GM19099 (cell line): ENCODE measurements around the gene ABCD4.

Experiments
- POLR2A ChIP-seq: IDR thresholded peaks from 3 replicates; pipeline ENCODE4 v1.6.1; 2011; ENCODE audit warnings: low read depth; ENCODE audit not compliant: insufficient read length; ENCODE audit errors: extremely low read depth

The ABCD4 gene

DNA sequence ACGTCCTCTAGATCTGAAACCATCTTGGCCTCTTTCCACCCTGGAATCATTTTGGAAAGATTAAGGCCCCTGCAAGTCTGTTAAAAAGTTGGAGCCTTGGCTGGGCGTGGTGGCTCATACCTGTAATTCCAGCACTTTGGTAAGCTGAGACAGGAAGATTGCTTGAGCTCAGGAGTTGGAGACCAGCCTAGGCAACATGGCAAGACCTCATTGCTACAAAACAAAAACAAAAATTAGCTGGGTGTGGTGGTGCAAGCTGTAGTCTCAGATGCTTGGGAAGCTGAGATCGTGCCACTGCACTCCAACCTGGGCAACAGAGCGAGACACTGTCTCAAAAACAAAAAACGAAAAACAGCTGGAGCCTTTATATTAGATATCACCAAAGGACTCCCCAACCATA is 10.9 kb upstream of the ABCD4 start:
- TF ChIP-seq POLR2A = no peak

GRCh38 chr14:74312161-74312560 is 9.4 kb upstream of the ABCD4 start:
- no peak for TF ChIP-seq POLR2A

GRCh38 chr14:74309125-74310022 is 6.6 kb upstream of the ABCD4 start:
- TF ChIP-seq POLR2A = no peak

GRCh38 chr14:74308695-74309094 is 6.0 kb upstream of the ABCD4 start:
- TF ChIP-seq POLR2A = no peak

GRCh38 chr14:74302152-74302628 is 544 bp downstream of the ABCD4 start:
- TF ChIP-seq POLR2A = no peak

GRCh38 chr14:74301594-74302151 is 1.1 kb downstream of the ABCD4 start:
- no peak for TF ChIP-seq POLR2A

- TF ChIP-seq POLR2A = no peak
Measured at GRCh38 chr14:74299061-74299545, 3.6 kb downstream of the ABCD4 start.

DNA sequence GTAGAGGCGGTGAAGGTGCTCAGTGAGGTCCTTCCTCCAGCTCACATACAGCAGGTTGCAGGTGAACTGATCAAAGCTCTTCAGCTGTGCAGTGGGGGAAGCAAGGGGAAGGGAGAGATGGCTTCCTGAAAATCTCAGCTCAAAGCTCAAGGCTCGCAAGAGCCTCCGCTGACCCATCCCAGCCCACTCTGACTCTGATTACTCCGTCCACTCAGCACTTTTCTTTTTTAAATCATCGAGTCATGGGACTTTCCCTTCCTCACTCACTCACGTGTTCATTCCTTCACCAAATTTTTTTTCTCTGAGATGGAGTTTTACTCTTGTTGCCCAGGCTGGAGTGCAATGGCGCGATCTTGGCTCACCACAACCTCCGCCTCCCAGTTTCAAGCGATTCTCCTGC is 4.7 kb downstream of the ABCD4 start:
- no peak for TF ChIP-seq POLR2A

GRCh38 chr14:74296037-74296467 is 6.7 kb downstream of the ABCD4 start:
- no peak for TF ChIP-seq POLR2A

DNA sequence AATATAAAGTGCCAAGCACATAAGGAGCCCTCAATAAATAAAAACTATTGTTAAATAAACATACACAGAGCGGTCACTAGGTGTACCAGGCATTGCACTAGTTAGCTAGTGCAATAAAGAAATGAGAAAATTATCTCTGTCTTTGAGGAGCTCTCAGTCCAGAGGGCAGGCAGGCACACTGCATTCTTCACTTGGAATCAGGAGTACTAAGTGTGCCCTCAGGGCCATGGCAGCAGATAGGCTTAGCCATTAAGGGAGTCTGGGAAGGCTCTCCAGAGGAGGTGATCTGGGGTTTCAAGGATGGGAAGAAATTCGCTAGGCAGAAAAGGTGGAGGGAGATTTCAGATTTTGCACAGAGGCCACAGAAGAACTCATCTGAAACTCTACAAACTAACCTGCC is 9.1 kb downstream of the ABCD4 start:
- TF ChIP-seq POLR2A = no peak

DNA sequence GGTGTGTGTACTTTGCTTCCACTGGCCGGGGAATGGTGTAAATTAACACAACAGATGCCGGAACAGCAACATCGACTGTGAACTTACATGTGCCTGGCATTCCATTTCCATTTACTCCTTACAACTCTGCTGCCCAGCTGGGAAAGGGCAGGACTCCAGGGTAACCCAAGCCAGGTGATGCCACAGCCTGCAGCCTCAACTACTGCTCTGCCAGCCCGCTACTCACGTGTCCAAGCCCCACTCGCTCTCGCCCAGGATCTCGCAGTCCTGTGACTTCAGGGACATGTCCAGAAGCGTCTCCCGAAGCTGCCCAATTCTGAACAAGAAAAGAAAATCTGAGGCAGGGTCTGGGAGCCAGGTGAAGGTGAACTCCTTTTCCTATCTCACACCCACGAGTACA is 10.7 kb downstream of the ABCD4 start:
- no peak for TF ChIP-seq POLR2A

GRCh38 chr14:74290415-74290814 is 12.3 kb downstream of the ABCD4 start:
- TF ChIP-seq POLR2A = no peak

DNA sequence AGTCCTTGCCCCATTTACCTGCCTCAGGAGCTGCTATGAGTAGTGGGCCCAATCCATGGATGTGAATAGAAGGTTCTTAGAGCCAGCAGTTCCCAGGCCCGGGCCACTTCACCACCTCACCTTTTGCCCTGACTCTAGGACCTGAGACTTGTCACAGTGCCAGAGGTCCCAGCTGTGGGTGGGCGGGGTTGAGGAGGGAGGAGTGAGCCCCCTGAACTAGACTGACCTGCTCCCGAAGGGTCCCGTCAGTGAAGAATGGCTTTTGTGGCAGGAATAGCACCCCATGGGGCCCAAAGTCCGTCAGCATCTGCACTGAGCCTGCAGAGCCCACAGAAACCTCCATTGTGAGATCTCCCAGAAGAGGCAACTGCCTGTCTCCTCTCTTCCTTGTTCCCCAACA is 12.9 kb downstream of the ABCD4 start:
- TF ChIP-seq POLR2A = no peak

DNA sequence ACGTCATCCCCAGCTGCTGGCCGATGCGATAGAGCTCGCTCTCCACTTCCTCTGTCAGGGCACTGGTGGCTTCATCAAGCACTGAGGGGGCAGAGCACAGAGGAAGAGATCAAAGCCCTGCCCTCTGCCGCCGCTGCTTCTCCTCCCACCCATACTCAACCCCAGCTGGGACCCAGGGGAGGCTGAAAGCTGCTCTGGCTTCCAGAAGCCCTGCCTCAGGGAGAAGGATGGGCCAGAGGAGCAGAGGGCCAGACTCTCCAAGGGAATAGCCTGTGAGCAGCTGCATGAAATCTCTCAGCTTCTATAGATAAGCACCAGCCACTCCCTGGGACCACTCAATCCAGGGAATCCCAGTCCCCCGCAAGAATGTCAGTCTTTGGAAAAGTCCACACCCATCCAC is 16.0 kb downstream of the ABCD4 start:
- no peak for TF ChIP-seq POLR2A

DNA sequence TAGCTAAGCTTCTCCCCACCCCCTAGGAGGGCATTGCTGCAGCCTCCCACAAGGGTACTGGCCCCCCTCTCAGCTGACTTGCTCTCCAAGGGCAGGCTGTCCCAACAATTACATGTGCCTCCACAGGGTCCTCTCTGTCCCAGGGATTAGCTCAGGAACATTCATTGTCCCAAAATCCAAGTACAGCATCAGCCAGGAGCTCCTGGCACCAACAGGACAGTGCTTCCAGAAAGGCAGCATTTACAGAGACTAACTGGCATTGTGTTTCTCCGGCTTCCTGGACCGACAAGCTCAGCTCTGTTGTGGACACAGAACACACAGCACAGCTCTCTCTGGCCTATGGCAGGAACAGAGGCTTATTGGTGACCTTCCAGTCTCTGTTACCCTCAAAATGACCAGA is 21.7 kb downstream of the ABCD4 start:
- TF ChIP-seq POLR2A = no peak

- TF ChIP-seq POLR2A = no peak
Measured at GRCh38 chr14:74278080-74278479, 24.7 kb downstream of the ABCD4 start.

DNA sequence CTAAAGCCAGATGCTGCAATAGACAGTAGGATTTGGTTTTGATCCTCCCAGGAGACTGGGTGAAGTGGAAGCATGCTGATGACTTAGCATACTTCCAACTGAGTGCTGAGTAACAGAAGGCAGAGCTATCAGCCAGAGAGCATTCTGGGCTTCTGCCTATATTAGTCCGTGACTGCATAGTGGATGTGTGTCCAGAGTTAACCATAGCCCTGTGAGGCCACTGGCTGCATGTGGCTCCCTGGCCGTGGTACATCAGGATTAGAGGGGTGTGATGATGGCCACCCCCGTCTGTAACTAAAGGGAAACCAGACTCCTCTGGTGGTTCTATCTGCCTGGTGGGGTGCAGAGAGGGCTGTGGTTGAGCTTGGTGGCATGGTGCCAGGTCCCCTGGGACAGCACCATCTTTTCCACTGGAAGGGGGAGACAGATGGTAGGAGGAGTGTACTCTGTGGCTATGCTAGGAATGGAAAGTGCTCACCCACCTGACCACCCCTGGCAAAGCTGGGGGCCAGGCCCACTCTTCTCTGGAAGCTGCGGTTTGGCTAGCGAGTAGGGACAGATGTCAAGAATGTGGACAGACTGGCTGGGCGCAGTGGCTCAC is 27.4 kb downstream of the ABCD4 start:
- TF ChIP-seq POLR2A = no peak

DNA sequence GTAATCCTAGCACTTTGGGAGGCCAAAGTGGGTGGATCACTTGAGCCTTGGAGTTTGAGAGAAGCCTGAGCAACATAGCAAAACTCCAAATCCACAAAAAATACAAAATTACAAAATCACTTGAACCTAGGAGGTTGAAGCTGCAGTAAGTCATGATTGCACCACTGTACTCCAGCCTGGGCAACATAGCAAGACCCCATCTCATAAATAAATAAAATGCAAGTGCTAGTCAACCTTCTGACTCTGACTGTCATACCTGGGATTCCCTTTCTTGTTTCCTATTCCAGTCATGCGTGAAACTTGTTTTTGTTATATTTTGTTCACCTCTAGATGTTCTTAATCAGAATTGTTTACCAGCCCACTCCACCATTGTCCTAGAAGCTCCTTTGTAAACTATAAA is 31.4 kb downstream of the ABCD4 start:
- no peak for TF ChIP-seq POLR2A
